ENCODE measurements around the gene UNC5C.

UNC5C gene

GRCh38 chr4:95546221-95546620 is 2.6 kb downstream of the UNC5C start:
- H3K4me3 ChIP-seq (ENCODE audit: low read depth, low read length) = no peak overlapping the region
- TF ChIP-seq CTCF (IDR thresholded peaks at IDR 0.05; ENCODE audit: borderline replicate concordance, insufficient read depth, low read depth, low read length) = no peak

GRCh38 chr4:95545546-95545945 is 3.2 kb downstream of the UNC5C start:
- TF ChIP-seq CTCF (IDR thresholded peaks at IDR 0.05; ENCODE audit: borderline replicate concordance, insufficient read depth, low read depth, low read length) = no peak
- H3K4me3 ChIP-seq (ENCODE audit: low read depth, low read length) = no peak overlapping the region

DNA sequence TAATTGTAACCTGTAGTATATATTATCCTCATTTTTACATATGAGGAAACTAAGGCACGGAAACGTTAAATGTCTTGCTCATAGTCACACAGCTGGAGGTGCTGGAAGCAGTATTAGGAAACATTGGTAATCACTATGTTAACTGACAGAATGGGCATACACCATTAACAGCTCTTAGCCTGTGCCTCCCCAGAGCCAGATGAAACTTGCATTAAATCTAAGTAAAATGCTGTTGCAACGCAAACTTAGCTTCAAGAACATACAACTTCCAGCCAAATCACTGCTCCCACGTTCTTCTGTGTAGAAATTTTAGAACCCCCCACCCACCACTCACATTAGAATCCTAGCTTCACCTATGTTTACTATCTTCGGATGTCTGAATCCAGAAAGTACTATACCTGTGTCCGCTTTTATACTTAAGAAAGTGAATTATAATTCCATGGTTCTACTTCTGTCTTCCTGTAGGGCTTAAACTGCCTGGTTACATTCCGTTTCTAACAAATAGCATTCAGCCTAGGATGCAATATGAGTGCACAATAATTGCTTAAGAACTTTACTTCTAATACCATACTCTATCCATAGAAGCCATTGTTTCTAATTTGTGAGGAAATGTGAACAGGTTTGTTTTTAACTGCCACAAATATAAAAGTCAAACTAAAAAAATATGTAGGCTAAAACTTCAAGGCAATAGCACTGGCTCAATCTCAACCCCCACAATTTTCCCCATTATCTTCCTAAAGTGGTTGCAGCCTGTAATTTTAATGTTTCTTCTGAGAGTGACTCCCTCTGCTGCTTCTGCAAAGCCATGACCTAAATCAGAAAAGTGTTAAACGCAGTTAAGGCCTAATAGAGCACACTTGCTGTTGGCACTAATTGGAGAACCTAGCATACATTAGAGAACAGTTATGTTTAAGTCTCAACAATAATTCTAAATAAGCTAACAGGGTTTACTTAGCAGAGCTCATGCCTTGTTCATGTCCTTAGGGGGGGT is 4.4 kb downstream of the UNC5C start:
- no peak for TF ChIP-seq CTCF (IDR thresholded peaks at IDR 0.05; ENCODE audit: borderline replicate concordance, insufficient read depth, low read depth, low read length)

DNA sequence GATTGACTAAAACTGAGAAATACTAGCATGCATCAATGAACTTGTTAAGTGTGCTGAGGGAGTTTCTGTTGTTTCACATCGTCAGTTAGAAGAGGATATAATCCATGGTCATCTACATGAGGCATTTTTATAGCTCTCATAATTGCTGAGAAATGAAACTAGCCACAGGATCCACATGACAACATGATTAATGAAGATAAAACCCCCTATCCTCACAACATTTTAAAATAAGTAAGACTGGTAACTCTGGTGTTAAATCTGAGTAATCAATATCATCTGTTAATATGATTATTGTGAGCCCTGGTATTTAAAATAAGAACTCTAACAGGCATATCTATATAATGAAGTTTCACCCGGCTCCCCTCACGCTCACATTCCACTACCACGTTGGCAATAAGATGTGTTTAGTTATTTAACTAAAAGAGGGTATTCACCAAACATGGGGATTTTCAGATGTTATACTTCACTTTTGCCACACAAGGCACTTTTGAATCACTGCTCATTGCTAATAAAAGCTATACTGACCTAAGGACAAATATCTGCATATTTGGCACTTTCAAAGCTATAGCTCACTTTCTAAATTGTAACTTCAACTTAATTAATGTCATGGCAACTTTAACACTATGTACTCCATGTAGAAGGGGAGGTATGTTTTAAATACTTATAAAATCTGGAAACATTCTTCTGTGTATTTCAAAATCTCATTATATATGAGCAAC is 6.7 kb downstream of the UNC5C start:
- no peak for TF ChIP-seq CTCF (IDR thresholded peaks at IDR 0.05; ENCODE audit: borderline replicate concordance, insufficient read depth, low read depth, low read length)
- no peak overlapping the region for H3K4me3 ChIP-seq (ENCODE audit: low read depth, low read length)

More for the DNA sequence above, 4.4 kb downstream of the UNC5C start:
- no peak overlapping the region for H3K4me3 ChIP-seq (ENCODE audit: low read depth, low read length)

DNA sequence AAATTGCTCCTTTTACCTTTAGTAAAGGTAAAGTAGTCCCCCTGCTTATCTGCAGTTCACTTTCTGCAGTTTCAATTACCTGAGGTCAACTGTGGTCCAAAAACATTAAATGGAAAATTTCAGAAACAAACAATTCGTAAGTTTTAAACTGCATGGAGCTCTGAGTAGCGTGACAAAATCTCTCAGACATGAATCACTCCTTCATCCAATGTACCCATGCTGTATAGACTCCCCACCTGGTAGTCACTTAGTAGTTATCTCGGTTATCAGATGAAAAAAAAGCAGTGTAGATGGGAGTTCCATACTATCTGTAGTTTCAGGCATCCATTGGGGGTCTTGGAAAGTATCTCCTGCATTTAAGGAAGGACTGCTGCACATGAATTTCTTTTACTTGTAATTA is 7.7 kb downstream of the UNC5C start:
- H3K4me3 ChIP-seq (ENCODE audit: low read depth, low read length) = no peak overlapping the region

GRCh38 chr4:95540227-95540626 is 8.5 kb downstream of the UNC5C start:
- no peak overlapping the region for H3K4me3 ChIP-seq (ENCODE audit: low read depth, low read length)
- TF ChIP-seq CTCF (IDR thresholded peaks at IDR 0.05; ENCODE audit: borderline replicate concordance, insufficient read depth, low read depth, low read length) = no peak

More for the DNA sequence above, 7.7 kb downstream of the UNC5C start:
- no peak for TF ChIP-seq CTCF (IDR thresholded peaks at IDR 0.05; ENCODE audit: borderline replicate concordance, insufficient read depth, low read depth, low read length)
